Right cardiac atrium (tissue), 5 donors: ENCODE measurements around the gene GRM4. TPM values are rescaled to one million over a fixed set of nuclear protein-coding genes. Genes with fewer than 3 reads are reported as not detected.

ENCODE experiments used
- ATAC-seq, 2 donors: fragments of 200-7000 bp; cut with Tn5 transposase; one replicate each; pipeline versions ENCODE4 v1.8.0 to v1.9.1; 2020; ENCODE audit warnings: moderate library complexity in 2 of 2, mild to moderate bottlenecking in 1 of 2
- DNase-seq, 3 donors: peaks; one replicate each; pipeline ENCODE4 v3.0.0-alpha.2; 2020
- H3K27ac ChIP-seq: one replicate; pipeline ENCODE4 v1.5.1; 2013; ENCODE audit warnings: mild to moderate bottlenecking, low read length, control low read depth, moderate library complexity
- H3K27me3 ChIP-seq: one replicate; pipeline ENCODE4 v1.6.1; 2013; ENCODE audit not compliant: control insufficient read depth, insufficient read depth
- H3K4me1 ChIP-seq: one replicate; pipeline ENCODE4 v1.6.1; 2013; ENCODE audit warnings: low read length; ENCODE audit not compliant: control insufficient read depth, insufficient read depth
- H3K4me3 ChIP-seq: one replicate; pipeline ENCODE4 v1.5.1; 2013; ENCODE audit warnings: low read length, control low read depth
- H3K9me3 ChIP-seq: one replicate; pipeline ENCODE4 v1.6.1; 2013; ENCODE audit warnings: low read length; ENCODE audit not compliant: control insufficient read depth
- WGBS: extraction: QIAGEN DNeasy Blood & Tissue Kit; methylation state at CpG from one replicate; pipeline ENCODE4 v1.1.7; 2013; 5-methylcytosine and 5-hydroxymethylcytosine counted together
- intact Hi-C, 4 donors: fragments of 100-400 bp; cut with DNase I; formaldehyde crosslinking; loops; one replicate each; pipeline versions ENCODE4 v1.11.0 to v1.14.0; 2022 to 2023
- polyA plus RNA-seq: library from polyadenylated mRNA; stranded (reverse); fragments of 200-250 nt; gene quantifications from one replicate; pipeline ENCODE4 v1.2.3, GENCODE V29; 2013
- total RNA-seq, 4 donors: library from RNA; stranded (reverse); fragmentation: NEBNext Ultra II Directional; extraction: Animal tissue kit (Norgen Biotek cat#: 25700); gene quantifications; one replicate each; pipeline ENCODE4 v1.2.1, GENCODE V29; 2021
- donor health status: healthy with polysubstance abuse.
- donor health status: DM: no; HTN: yes; CAD: no.
- donor health status: DM: no; HTN: no; CAD: no.
- donor health status: DM: no; HTN: yes; CAD: no; lungs with severe emphysema.
- donor health status: DM: yes; HTN: yes; CAD: no.

The GRM4 gene
- total and polyA plus RNA-seq, 5 donors, result not detected

GRCh38 chr6:34094474-34095135 lies 51.3 kb downstream of the GRM4 start:
- ATAC-seq, result no peak
- Histone ChIP-seq H3K4me1 (no peaks in the 10 kb centered on the region), H3K4me3 (no peak overlapping the region), H3K9me3 (no peaks in the 10 kb centered on the region), H3K27me3 (no peaks in the 10 kb centered on the region), H3K27ac (no peak overlapping the region)
- intact Hi-C loops, result no loop called here
- DNase-seq, result peak in 1 of 3 donors; percentile 19
- 31% methylated on average over 12 of the region's 12 CpGs for WGBS

GRCh38 chr6:34093854-34094430 lies 51.9 kb downstream of the GRM4 start:
- ATAC-seq, result no peak
- intact Hi-C loops, result no loop called here
- 43% methylated on average over 4 of the region's 4 CpGs for WGBS
- H3K27ac ChIP-seq, result no peak overlapping the region
- H3K4me3 ChIP-seq, result no peak overlapping the region
- DNase-seq, result no peak
- no peaks in the 10 kb centered on the region for H3K27me3 ChIP-seq
- no peaks in the 10 kb centered on the region for H3K9me3 ChIP-seq
- no peaks in the 10 kb centered on the region for H3K4me1 ChIP-seq

DNA sequence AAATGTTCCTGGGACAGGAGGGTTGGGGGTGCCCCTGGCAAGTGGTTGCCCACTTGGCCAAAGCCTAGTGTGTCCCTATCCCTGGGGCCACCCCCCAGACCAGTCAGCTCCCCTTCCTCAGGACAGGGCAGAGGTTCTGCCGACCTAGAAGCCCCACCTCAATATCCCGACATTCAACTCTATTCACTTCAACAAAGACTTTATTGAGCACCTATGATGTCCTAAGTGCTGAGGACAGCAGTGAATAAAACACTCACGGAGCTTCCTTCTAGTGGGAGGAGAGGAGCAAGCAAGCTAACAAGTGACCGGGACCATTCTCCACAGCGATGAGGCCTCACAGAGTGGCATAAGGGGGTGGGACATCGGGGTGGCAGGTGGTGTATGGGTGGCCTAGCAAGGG lies 52.7 kb downstream of the GRM4 start:
- no peak for ATAC-seq

GRCh38 chr6:34092631-34093030 lies 53.3 kb downstream of the GRM4 start:
- no peaks in the 10 kb centered on the region for H3K9me3 ChIP-seq
- 75% methylated on average over 10 of the region's 10 CpGs for WGBS
- no peak overlapping the region for H3K27ac ChIP-seq
- ATAC-seq (no peak), DNase-seq (peak in 1 of 3 donors; percentile 10)
- no peak overlapping the region for H3K4me3 ChIP-seq
- no peaks in the 10 kb centered on the region for H3K27me3 ChIP-seq
- no peaks in the 10 kb centered on the region for H3K4me1 ChIP-seq
- intact Hi-C loops, result no loop called here

More for the DNA sequence above, 52.7 kb downstream of the GRM4 start:
- Histone ChIP-seq H3K9me3 (no peaks in the 10 kb centered on the region), H3K4me1 (no peaks in the 10 kb centered on the region), H3K27me3 (no peaks in the 10 kb centered on the region), H3K27ac (no peak overlapping the region), H3K4me3 (no peak overlapping the region)
- intact Hi-C loops, result no loop called here
- WGBS, result 83% methylated on average over 6 of the region's 6 CpGs
- DNase-seq, result peak in 1 of 3 donors; percentile 3

GRCh38 chr6:34090935-34091334 lies 55.0 kb downstream of the GRM4 start:
- no peak for ATAC-seq
- Histone ChIP-seq H3K9me3 (no peaks in the 10 kb centered on the region), H3K27ac (no peak overlapping the region), H3K27me3 (no peaks in the 10 kb centered on the region), H3K4me1 (no peaks in the 10 kb centered on the region), H3K4me3 (no peak overlapping the region)
- WGBS, result 62% methylated on average over 5 of the region's 5 CpGs
- intact Hi-C loops, result no loop called here
- DNase-seq, result no peak

- 69% methylated on average over 9 of the region's 9 CpGs for WGBS
- intact Hi-C loops, result no loop called here
- Histone ChIP-seq H3K27ac (no peak overlapping the region), H3K4me1 (no peaks in the 10 kb centered on the region), H3K4me3 (no peak overlapping the region), H3K27me3 (no peaks in the 10 kb centered on the region), H3K9me3 (no peaks in the 10 kb centered on the region)
- DNase-seq (no peak), ATAC-seq (no peak)
These were observed 55.4 kb downstream of the GRM4 start for GRCh38 chr6:34090529-34090928.

- no peak for ATAC-seq
- Histone ChIP-seq H3K27ac (no peak overlapping the region), H3K4me1 (no peaks in the 10 kb centered on the region), H3K4me3 (no peak overlapping the region), H3K9me3 (no peaks in the 10 kb centered on the region), H3K27me3 (no peaks in the 10 kb centered on the region)
- no peak for DNase-seq
- 91% methylated on average over 2 of the region's 2 CpGs for WGBS
- intact Hi-C loops, result no loop called here
These were observed 59.3 kb downstream of the GRM4 start for GRCh38 chr6:34086558-34086957.

DNA sequence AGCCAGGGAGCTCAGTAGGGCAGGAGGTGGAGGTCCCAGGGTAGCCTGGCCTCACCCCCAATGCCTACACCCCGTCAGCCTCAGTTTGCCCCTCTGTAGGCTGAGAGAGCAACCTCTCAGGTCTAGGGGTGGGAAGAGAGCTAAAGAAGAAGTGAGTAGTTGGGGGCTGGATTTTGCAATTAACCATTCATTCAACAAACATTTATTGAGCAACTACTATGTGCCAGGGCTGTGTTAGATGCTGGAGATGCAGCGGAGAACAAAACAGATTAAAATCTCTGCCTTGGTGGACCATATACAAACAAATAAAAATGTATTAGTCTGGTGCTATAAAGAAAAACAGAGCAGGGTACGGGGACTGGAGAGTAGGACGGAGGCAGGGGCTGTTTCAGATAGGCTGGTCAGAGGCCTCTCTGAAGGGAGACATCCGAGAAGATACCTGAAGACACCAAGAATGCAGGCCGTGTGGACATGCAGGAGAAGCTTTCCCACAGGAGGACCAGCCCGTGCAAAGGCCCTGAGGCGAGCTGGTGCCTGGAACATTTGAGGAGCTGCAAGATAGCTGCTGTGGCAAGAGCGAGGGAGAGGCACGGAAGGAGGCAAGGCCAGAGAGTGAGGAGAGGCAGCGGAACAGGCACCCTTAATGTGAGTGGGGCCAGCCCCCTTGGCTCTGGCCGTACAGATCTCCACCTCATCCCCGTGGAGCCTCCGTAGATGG lies 60.3 kb downstream of the GRM4 start:
- Histone ChIP-seq H3K4me1 (no peaks in the 10 kb centered on the region), H3K9me3 (no peaks in the 10 kb centered on the region), H3K27me3 (no peaks in the 10 kb centered on the region), H3K27ac (no peak overlapping the region), H3K4me3 (no peak overlapping the region)
- 88% methylated on average over 14 of the region's 14 CpGs for WGBS
- no peak for DNase-seq
- no peak for ATAC-seq
- intact Hi-C loops, result no loop called here

DNA sequence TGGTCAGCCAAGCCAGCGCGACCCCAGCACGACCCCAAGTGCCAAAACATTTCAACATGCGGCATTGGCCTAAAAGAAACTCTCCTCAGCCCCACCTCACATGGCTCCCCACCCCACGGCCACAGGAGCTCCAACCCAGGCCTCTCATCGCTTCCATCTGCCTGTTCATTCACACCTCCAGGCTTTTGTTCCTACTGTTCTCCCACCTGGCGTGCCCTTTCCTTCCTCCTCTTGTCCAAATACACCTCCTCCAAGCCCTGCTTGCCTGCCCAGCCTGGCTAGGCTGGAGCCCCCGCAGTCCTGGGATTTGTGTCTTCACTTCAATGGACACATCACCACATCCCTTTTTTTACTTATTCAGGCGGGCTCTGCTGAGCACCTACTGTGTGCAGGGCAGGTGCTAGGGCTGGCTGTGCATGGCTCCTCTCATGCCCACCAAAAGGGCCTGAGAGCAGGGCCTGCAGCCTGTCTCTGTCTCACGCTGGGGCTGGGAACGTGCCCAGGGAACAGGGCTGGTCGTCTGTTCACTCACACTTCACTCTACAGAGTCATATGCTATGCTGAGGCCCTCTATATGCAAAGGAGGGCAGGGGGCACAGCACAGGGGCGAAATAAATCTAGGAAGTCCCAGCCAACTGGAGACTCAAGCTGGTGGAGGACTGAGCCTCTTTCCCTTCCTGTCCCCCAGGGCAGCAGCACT lies 61.1 kb downstream of the GRM4 start:
- no peaks in the 10 kb centered on the region for H3K27me3 ChIP-seq
- H3K9me3 ChIP-seq, result no peaks in the 10 kb centered on the region
- no peak overlapping the region for H3K27ac ChIP-seq
- DNase-seq (no peak), ATAC-seq (no peak)
- no peak overlapping the region for H3K4me3 ChIP-seq
- intact Hi-C loops, result no loop called here
- H3K4me1 ChIP-seq, result no peaks in the 10 kb centered on the region
- 65% methylated on average over 13 of the region's 13 CpGs for WGBS

DNA sequence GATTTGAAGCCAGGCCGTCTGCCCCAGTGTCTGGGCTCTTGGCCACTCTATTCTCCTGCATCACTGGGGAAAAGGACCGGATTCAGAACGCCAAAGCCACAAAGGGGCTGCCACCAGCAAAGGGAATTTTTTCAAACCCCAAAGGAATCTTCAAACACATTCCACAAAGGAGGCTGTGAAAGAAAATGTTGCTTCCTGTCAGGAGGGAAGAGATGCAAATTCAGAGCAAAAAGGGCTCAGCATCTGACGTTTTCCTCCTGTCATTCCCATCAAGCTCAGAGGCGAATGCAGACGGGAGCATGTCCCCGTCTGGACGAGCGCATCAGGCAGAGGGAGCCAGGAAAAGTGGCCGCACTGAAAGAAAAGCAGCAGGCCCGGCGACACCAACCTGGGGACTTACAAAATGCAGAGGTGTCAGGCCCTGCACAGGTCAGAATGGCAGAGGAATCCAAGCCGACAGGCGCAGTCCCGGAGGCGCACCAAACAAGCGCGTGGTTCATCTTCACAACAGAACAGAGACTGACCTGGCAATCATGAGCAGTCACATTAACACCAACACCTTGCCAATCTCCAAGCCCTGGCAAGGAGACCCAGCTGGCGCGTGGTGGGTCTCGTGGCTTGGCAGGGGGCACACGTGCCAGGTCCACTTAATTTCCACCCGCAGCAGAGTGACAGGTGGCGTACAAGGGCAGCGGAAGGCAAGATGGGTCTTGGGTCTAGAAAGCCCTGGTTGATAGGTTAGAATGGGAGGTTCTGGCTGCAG lies 62.8 kb downstream of the GRM4 start:
- intact Hi-C loops, result no loop called here
- H3K27me3 ChIP-seq, result no peaks in the 10 kb centered on the region
- 57% methylated on average over 25 of the region's 25 CpGs for WGBS
- H3K27ac ChIP-seq, result no peak overlapping the region
- H3K9me3 ChIP-seq, result no peaks in the 10 kb centered on the region
- no peaks in the 10 kb centered on the region for H3K4me1 ChIP-seq
- ATAC-seq, result peak; percentile 27 to 31
- H3K4me3 ChIP-seq, result no peak overlapping the region
- no peak for DNase-seq
